SK-N-MC (cell line): ENCODE measurements around the gene SHISAL1.

Experiments used
- FOXP2 ChIP-seq: optimal IDR thresholded peaks from 2 replicates; pipeline ENCODE3; 2011; ENCODE audit warnings: mild to moderate bottlenecking, moderate library complexity; ENCODE audit not compliant: insufficient read depth; ENCODE audit errors: extremely low read length, control extremely low read depth
- POLR2AphosphoS5 ChIP-seq: IDR thresholded peaks from 2 replicates; pipeline ENCODE4 v1.6.1; 2012; ENCODE audit warnings: mild to moderate bottlenecking, low read depth, low read length, borderline replicate concordance

GRCh38 chr22:44256085-44256484 lies 56.7 kb downstream of the SHISAL1 start:
- no peak for TF ChIP-seq POLR2AphosphoS5
- TF ChIP-seq FOXP2, result no peak
